Neuron (in vitro differentiated cells): ENCODE measurements around the gene MKNK1.

Experiments used
- H2AFZ ChIP-seq: one replicate; pipeline ENCODE4 v1.6.1; 2013; ENCODE audit warnings: low read depth, mild to moderate bottlenecking, inconsistent platforms, low read length, moderate library complexity
- H3K27me3 ChIP-seq: one replicate; pipeline ENCODE4 v1.6.1; 2013; ENCODE audit warnings: low read length; ENCODE audit not compliant: insufficient read depth
- H3K36me3 ChIP-seq: one replicate; pipeline ENCODE4 v1.6.1; 2013; ENCODE audit warnings: low read length; ENCODE audit not compliant: insufficient read depth
- H3K4me1 ChIP-seq: one replicate; pipeline ENCODE4 v1.6.1; 2013; ENCODE audit warnings: low read length; ENCODE audit not compliant: insufficient read depth
- H3K4me3 ChIP-seq: 2 replicates; pipeline ENCODE4 v1.5.1; 2013; ENCODE audit warnings: mild to moderate bottlenecking, low read length, moderate library complexity
- H3K9me3 ChIP-seq: one replicate; pipeline ENCODE4 v1.6.1; 2013; ENCODE audit warnings: low read length

MKNK1 gene

GRCh38 chr1:46532498-46533178 is 71.4 kb downstream of the MKNK1 start:
- Histone ChIP-seq H3K27me3 (peaks cover 64% of the 10 kb centered on the region), H3K4me3 (peak overlapping the region; percentile 26)

GRCh38 chr1:46532095-46532494 is 72.0 kb downstream of the MKNK1 start:
- Histone ChIP-seq H3K36me3 (no peaks in the 10 kb centered on the region), H3K4me3 (no peak overlapping the region), H3K27me3 (peaks cover 69% of the 10 kb centered on the region), H3K4me1 (no peaks in the 10 kb centered on the region), H2AFZ (no peak overlapping the region), H3K9me3 (no peaks in the 10 kb centered on the region)

More at GRCh38 chr1:46532498-46533178, 71.4 kb downstream of the MKNK1 start:
- Histone ChIP-seq H3K9me3 (no peaks in the 10 kb centered on the region), H3K4me1 (no peaks in the 10 kb centered on the region), H3K36me3 (no peaks in the 10 kb centered on the region), H2AFZ (no peak overlapping the region)

GRCh38 chr1:46530791-46531409 is 73.2 kb downstream of the MKNK1 start:
- Histone ChIP-seq H2AFZ (no peak overlapping the region), H3K27me3 (peaks cover 78% of the 10 kb centered on the region), H3K9me3 (no peaks in the 10 kb centered on the region), H3K4me1 (no peaks in the 10 kb centered on the region), H3K4me3 (no peak overlapping the region), H3K36me3 (no peaks in the 10 kb centered on the region)

GRCh38 chr1:46530311-46530710 is 73.8 kb downstream of the MKNK1 start:
- Histone ChIP-seq H3K9me3 (no peaks in the 10 kb centered on the region), H3K27me3 (peaks cover 83% of the 10 kb centered on the region)

GRCh38 chr1:46529031-46529630 is 74.9 kb downstream of the MKNK1 start:
- Histone ChIP-seq H3K4me3 (no peak overlapping the region), H3K9me3 (no peaks in the 10 kb centered on the region), H3K36me3 (no peaks in the 10 kb centered on the region), H3K27me3 (peaks cover 84% of the 10 kb centered on the region), H3K4me1 (no peaks in the 10 kb centered on the region), H2AFZ (no peak overlapping the region)

More at GRCh38 chr1:46530311-46530710, 73.8 kb downstream of the MKNK1 start:
- Histone ChIP-seq H3K4me3 (no peak overlapping the region), H2AFZ (no peak overlapping the region), H3K4me1 (no peaks in the 10 kb centered on the region), H3K36me3 (no peaks in the 10 kb centered on the region)

- Histone ChIP-seq H3K4me3 (no peak overlapping the region), H3K9me3 (no peaks in the 10 kb centered on the region), H3K27me3 (peaks cover 84% of the 10 kb centered on the region), H3K4me1 (no peaks in the 10 kb centered on the region), H2AFZ (no peak overlapping the region), H3K36me3 (no peaks in the 10 kb centered on the region)
Observed at GRCh38 chr1:46528297-46528955, 75.6 kb downstream of the MKNK1 start.

- Histone ChIP-seq H3K9me3 (no peaks in the 10 kb centered on the region), H3K36me3 (no peaks in the 10 kb centered on the region), H2AFZ (no peak overlapping the region), H3K27me3 (peaks cover 87% of the 10 kb centered on the region), H3K4me1 (no peaks in the 10 kb centered on the region), H3K4me3 (no peak overlapping the region)
Observed at GRCh38 chr1:46527474-46528296, 76.4 kb downstream of the MKNK1 start.

- no peaks in the 10 kb centered on the region for H3K36me3 ChIP-seq
- no peaks in the 10 kb centered on the region for H3K9me3 ChIP-seq
- no peak overlapping the region for H3K4me3 ChIP-seq
- no peak overlapping the region for H2AFZ ChIP-seq
- no peaks in the 10 kb centered on the region for H3K4me1 ChIP-seq
- peaks cover 88% of the 10 kb centered on the region for H3K27me3 ChIP-seq
Observed at GRCh38 chr1:46526691-46527291, 77.3 kb downstream of the MKNK1 start.

- no peaks in the 10 kb centered on the region for H3K36me3 ChIP-seq
- H2AFZ ChIP-seq, result no peak overlapping the region
- no peak overlapping the region for H3K4me3 ChIP-seq
- no peaks in the 10 kb centered on the region for H3K9me3 ChIP-seq
- H3K4me1 ChIP-seq, result no peaks in the 10 kb centered on the region
- peaks cover 85% of the 10 kb centered on the region for H3K27me3 ChIP-seq
Observed at GRCh38 chr1:46526013-46526690, 77.9 kb downstream of the MKNK1 start.

- Histone ChIP-seq H2AFZ (no peak overlapping the region), H3K36me3 (no peaks in the 10 kb centered on the region), H3K4me3 (no peak overlapping the region), H3K27me3 (peaks cover 83% of the 10 kb centered on the region), H3K9me3 (no peaks in the 10 kb centered on the region), H3K4me1 (peaks cover 4% of the 10 kb centered on the region)
Observed at GRCh38 chr1:46525253-46525983, 78.7 kb downstream of the MKNK1 start.

GRCh38 chr1:46524843-46525242 is 79.2 kb downstream of the MKNK1 start:
- H3K4me3 ChIP-seq, result no peak overlapping the region
- no peak overlapping the region for H2AFZ ChIP-seq
- H3K4me1 ChIP-seq, result peaks cover 9% of the 10 kb centered on the region
- peaks cover 83% of the 10 kb centered on the region for H3K27me3 ChIP-seq
- H3K36me3 ChIP-seq, result no peaks in the 10 kb centered on the region
- no peaks in the 10 kb centered on the region for H3K9me3 ChIP-seq
